ENCODE data around the gene DMBT1. TPM values are rescaled to one million over a fixed set of nuclear protein-coding genes. Genes with fewer than 3 reads are reported as not detected.

The DMBT1 gene
- total and polyA plus RNA-seq, 4 donors = 0.03 TPM; not detected in 3

DNA sequence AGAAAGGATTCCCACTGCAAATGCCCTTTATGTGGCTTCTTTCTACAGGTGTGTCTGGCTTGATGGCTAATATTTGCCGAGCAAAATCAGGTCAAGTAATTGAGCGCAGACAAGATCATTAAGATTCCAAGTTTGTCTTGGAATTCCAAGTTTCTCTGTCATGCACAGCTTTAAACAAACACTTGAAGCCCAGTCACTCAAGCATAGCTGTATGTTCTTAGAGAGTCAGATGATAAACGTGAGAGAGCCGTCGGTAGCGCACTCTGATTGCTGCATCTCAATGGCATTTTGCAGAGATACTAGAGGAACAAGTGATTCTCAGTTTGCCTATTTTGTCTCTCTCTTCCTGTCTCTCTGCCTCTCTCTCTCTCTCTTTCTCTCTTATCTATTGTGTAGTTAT, 658 bp downstream of the DMBT1 start:
- no peak for DNase-seq (ENCODE audit: low spot score)
- Histone ChIP-seq H3K4me1 (ENCODE audit: control insufficient read depth in 4 of 4, insufficient read depth in 4 of 4, low read length in 3 of 4) (peaks cover 0 to 4% (median 1%) of the 10 kb centered on the region in 4 donors), H3K9me3 (ENCODE audit: control insufficient read depth in 4 of 4, low read length in 3 of 4) (no peaks in the 10 kb centered on the region), H3K4me3 (ENCODE audit: low read depth in 1 of 3, low read length in 3 of 3) (no peak overlapping the region), H3K27me3 (ENCODE audit: control insufficient read depth in 4 of 4, insufficient read depth in 4 of 4, low read length in 3 of 4) (peaks cover 0 to 3% (median 1%) of the 10 kb centered on the region in 4 donors), H3K9ac (ENCODE audit: low read depth in 1 of 2, low read length in 2 of 2) (no peak overlapping the region), H3K36me3 (ENCODE audit: control insufficient read depth in 4 of 4, insufficient read depth in 3 of 4, low read depth in 1 of 4, low read length in 3 of 4) (no peaks in the 10 kb centered on the region), H3K27ac (ENCODE audit: low read depth in 1 of 2, low read length in 2 of 2) (no peak overlapping the region)
- WGBS = 56% methylated on average over 6 of the region's 6 CpGs
- no peak for TF ChIP-seq TAF1 (conservative IDR thresholded peaks at IDR 0.05)
- no peak for TF ChIP-seq YY1 (IDR thresholded peaks at IDR 0.05)

DNA sequence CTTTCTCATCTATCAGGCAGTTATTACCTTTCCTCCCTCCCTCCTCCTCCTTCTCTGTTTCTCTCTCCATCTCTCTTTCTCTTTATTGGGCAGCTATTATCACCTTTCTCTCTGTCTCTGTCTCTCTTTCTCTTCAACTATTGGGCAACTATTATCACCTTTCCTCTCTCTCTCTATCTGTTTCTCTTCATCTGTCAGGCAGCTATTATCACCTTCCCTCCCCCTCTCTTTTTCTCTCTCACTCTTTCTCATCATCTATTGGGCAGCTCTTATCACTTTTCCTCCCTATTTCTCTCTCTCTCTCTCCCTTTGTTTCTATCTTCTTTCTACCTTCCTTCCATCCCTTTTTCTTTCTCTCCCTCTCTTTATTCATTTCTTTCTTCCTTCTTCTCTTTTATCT, 1.2 kb downstream of the DMBT1 start:
- Histone ChIP-seq H3K27ac (ENCODE audit: low read depth in 1 of 2, low read length in 2 of 2) (no peak overlapping the region), H3K9ac (ENCODE audit: low read depth in 1 of 2, low read length in 2 of 2) (no peak overlapping the region), H3K36me3 (ENCODE audit: control insufficient read depth in 4 of 4, insufficient read depth in 3 of 4, low read depth in 1 of 4, low read length in 3 of 4) (no peaks in the 10 kb centered on the region), H3K4me1 (ENCODE audit: control insufficient read depth in 4 of 4, insufficient read depth in 4 of 4, low read length in 3 of 4) (peaks cover 0 to 4% (median 1%) of the 10 kb centered on the region in 4 donors), H3K4me3 (ENCODE audit: low read depth in 1 of 3, low read length in 3 of 3) (no peak overlapping the region), H3K27me3 (ENCODE audit: control insufficient read depth in 4 of 4, insufficient read depth in 4 of 4, low read length in 3 of 4) (peaks cover 0 to 3% (median 1%) of the 10 kb centered on the region in 4 donors), H3K9me3 (ENCODE audit: control insufficient read depth in 4 of 4, low read length in 3 of 4) (no peaks in the 10 kb centered on the region)
- no peak for DNase-seq (ENCODE audit: low spot score)
- TF ChIP-seq ATF3 (IDR thresholded peaks at IDR 0.05) (no peak), RAD21 (IDR thresholded peaks at IDR 0.05) (no peak), EGR1 (IDR thresholded peaks at IDR 0.05; ENCODE audit: low read depth in 2 of 2) (no peak), HNF4A (conservative IDR thresholded peaks at IDR 0.05) (no peak), MAX (IDR thresholded peaks at IDR 0.05) (no peak), GABPA (IDR thresholded peaks at IDR 0.05 in 1 of 2, conservative IDR thresholded peaks at IDR 0.05 in 1 of 2) (no peak), NR2F2 (IDR thresholded peaks at IDR 0.05) (no peak), JUND (IDR thresholded peaks at IDR 0.05) (no peak), HNF4G (IDR thresholded peaks at IDR 0.05) (no peak), TAF1 (conservative IDR thresholded peaks at IDR 0.05) (no peak), RXRA (IDR thresholded peaks at IDR 0.05) (no peak)
- TF ChIP-seq, protein P1, sequence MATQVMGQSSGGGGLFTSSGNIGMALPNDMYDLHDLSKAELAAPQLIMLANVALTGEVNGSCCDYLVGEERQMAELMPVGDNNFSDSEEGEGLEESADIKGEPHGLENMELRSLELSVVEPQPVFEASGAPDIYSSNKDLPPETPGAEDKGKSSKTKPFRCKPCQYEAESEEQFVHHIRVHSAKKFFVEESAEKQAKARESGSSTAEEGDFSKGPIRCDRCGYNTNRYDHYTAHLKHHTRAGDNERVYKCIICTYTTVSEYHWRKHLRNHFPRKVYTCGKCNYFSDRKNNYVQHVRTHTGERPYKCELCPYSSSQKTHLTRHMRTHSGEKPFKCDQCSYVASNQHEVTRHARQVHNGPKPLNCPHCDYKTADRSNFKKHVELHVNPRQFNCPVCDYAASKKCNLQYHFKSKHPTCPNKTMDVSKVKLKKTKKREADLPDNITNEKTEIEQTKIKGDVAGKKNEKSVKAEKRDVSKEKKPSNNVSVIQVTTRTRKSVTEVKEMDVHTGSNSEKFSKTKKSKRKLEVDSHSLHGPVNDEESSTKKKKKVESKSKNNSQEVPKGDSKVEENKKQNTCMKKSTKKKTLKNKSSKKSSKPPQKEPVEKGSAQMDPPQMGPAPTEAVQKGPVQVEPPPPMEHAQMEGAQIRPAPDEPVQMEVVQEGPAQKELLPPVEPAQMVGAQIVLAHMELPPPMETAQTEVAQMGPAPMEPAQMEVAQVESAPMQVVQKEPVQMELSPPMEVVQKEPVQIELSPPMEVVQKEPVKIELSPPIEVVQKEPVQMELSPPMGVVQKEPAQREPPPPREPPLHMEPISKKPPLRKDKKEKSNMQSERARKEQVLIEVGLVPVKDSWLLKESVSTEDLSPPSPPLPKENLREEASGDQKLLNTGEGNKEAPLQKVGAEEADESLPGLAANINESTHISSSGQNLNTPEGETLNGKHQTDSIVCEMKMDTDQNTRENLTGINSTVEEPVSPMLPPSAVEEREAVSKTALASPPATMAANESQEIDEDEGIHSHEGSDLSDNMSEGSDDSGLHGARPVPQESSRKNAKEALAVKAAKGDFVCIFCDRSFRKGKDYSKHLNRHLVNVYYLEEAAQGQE (IDR thresholded peaks at IDR 0.05) = no peak

DNA sequence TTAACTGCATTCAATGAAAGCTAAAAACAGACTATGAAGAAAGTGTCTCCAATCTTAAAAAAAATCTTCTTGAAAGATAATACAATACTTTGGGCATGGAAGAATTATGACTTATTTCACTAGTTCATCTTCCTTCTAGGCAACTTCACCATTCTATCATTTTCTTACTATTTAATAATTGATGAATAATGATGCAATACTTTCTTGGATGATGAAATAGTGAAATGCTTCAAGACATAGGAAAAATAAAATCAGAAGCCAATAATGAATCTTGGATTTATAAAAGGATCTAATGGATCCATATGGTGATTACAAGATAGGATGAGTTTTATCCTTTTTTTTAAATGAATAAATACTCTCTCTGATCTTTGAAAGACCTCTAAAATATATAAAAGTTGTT, 4.4 kb downstream of the DMBT1 start:
- Histone ChIP-seq H3K4me1 (ENCODE audit: control insufficient read depth in 4 of 4, insufficient read depth in 4 of 4, low read length in 3 of 4) (peaks cover 0 to 4% (median 1%) of the 10 kb centered on the region in 4 donors), H3K27me3 (ENCODE audit: control insufficient read depth in 4 of 4, insufficient read depth in 4 of 4, low read length in 3 of 4) (peaks cover 0 to 3% (median 1%) of the 10 kb centered on the region in 4 donors), H3K4me3 (ENCODE audit: low read depth in 1 of 3, low read length in 3 of 3) (no peak overlapping the region), H3K9ac (ENCODE audit: low read depth in 1 of 2, low read length in 2 of 2) (no peak overlapping the region), H3K9me3 (ENCODE audit: control insufficient read depth in 4 of 4, low read length in 3 of 4) (no peaks in the 10 kb centered on the region), H3K27ac (ENCODE audit: low read depth in 1 of 2, low read length in 2 of 2) (no peak overlapping the region), H3K36me3 (ENCODE audit: control insufficient read depth in 4 of 4, insufficient read depth in 3 of 4, low read depth in 1 of 4, low read length in 3 of 4) (no peaks in the 10 kb centered on the region)
- TF ChIP-seq SP1 (IDR thresholded peaks at IDR 0.05) = no peak
- TF ChIP-seq RXRA (IDR thresholded peaks at IDR 0.05) = no peak
- TF ChIP-seq FOXA1 (IDR thresholded peaks at IDR 0.05) = no peak
- no peak for TF ChIP-seq HNF4G (IDR thresholded peaks at IDR 0.05)
- TF ChIP-seq GABPA (IDR thresholded peaks at IDR 0.05 in 1 of 2, conservative IDR thresholded peaks at IDR 0.05 in 1 of 2) = no peak
- TF ChIP-seq ZBTB33 (IDR thresholded peaks at IDR 0.05) = no peak
- TF ChIP-seq JUND (IDR thresholded peaks at IDR 0.05) = no peak
- no peak for TF ChIP-seq HNF4A (conservative IDR thresholded peaks at IDR 0.05)
- TF ChIP-seq NR2F2 (IDR thresholded peaks at IDR 0.05) = no peak
- no peak for TF ChIP-seq RAD21 (IDR thresholded peaks at IDR 0.05)
- TF ChIP-seq ATF3 (IDR thresholded peaks at IDR 0.05) = no peak
- TF ChIP-seq MAX (IDR thresholded peaks at IDR 0.05) = no peak
- DNase-seq (ENCODE audit: low spot score) = no peak

Data from liver (tissue), 9 donors.